ENCODE measurements around the gene DLL3.
"Not testable (repeated sequence)": the region's sequence is repeated elsewhere in the genome, so short reads cannot be mapped to it uniquely, and the experiment has no call there.

Gene DLL3, protein sequence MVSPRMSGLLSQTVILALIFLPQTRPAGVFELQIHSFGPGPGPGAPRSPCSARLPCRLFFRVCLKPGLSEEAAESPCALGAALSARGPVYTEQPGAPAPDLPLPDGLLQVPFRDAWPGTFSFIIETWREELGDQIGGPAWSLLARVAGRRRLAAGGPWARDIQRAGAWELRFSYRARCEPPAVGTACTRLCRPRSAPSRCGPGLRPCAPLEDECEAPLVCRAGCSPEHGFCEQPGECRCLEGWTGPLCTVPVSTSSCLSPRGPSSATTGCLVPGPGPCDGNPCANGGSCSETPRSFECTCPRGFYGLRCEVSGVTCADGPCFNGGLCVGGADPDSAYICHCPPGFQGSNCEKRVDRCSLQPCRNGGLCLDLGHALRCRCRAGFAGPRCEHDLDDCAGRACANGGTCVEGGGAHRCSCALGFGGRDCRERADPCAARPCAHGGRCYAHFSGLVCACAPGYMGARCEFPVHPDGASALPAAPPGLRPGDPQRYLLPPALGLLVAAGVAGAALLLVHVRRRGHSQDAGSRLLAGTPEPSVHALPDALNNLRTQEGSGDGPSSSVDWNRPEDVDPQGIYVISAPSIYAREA

DNA sequence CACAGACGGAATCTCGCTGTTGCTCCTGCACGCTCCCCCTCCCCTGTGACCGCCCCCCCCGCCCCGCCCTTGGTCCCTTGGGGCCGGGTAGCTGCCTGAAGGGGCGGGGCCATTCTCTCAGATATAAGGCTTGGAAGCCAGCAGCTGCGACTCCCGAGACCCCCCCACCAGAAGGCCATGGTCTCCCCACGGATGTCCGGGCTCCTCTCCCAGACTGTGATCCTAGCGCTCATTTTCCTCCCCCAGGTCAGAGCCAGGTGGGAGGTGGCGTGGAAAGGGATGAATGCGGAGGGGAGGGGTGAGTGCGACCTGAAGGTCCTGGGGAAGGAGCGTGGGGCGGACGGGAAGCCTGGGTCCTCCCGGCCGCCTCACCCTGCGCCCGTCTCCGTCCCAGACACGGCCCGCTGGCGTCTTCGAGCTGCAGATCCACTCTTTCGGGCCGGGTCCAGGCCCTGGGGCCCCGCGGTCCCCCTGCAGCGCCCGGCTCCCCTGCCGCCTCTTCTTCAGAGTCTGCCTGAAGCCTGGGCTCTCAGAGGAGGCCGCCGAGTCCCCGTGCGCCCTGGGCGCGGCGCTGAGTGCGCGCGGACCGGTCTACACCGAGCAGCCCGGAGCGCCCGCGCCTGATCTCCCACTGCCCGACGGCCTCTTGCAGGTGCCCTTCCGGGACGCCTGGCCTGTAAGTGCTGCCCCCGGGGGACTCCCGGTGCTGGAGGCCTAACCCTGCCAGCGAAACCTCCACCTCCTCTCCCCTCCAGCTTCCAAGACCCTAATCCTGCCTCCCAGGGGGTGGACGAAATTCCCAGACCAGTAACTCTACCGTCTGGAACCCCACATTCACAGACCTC is at the start of gene DLL3:
Gene DLL3, plus strand, starts transcription at position 150 of the 845 bp plus-strand sequence. Its CDS starts 28 bp downstream, at position 178.
- DNase-seq: no peak

- no peak for DNase-seq
These were observed 49.5 kb upstream of the DLL3 start for GRCh38 chr19:39449116-39449797.

DNA sequence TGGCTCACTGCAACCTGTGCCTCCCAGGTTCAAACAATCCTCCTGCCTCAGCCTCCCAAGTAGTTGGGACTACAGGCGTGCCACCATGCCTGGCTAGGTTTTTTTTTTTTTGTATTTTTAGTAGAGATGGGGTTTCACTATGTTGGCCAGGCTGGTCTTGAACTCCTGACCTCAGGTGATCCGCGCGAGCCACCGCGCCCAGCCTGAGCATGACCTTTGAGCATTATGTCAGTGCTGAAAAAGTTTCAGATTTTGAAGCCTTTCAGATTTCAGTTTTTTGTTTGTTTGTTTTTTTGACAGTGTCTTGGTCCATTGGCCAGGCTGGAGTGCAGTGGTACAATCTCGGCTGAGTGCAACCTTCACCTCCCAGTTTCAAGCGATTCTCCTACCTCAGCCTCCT is 47.5 kb upstream of the DLL3 start:
- DNase-seq: not testable (repeated sequence)

DNA sequence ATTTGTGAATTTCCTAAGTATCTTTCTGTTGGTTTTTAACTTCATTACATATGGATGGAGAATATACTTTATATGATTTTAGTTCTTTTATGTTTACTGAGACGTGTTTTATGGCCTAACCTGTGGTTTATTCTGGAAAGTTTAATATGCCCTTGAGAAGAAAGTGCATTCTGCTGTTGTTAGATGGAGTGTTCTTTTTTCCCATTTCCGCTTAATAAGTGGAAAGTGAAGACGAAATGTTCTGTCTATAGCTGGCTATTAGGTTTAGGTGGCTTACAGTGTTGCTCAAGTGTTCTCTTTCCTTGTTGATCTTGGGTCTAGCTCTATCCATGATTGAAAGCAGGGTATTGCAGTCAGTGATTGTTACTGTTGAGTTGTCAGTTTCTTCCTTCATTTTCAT is 35.3 kb upstream of the DLL3 start:
- no peak for DNase-seq

GRCh38 chr19:39465956-39466747 is 32.6 kb upstream of the DLL3 start:
- DNase-seq: no peak

- no peak for DNase-seq
These were observed 30.8 kb upstream of the DLL3 start for GRCh38 chr19:39467941-39468340.

GRCh38 chr19:39469036-39469435 is 29.7 kb upstream of the DLL3 start:
- DNase-seq: no peak

GRCh38 chr19:39469567-39469966 is 29.2 kb upstream of the DLL3 start:
- DNase-seq: no peak

DNA sequence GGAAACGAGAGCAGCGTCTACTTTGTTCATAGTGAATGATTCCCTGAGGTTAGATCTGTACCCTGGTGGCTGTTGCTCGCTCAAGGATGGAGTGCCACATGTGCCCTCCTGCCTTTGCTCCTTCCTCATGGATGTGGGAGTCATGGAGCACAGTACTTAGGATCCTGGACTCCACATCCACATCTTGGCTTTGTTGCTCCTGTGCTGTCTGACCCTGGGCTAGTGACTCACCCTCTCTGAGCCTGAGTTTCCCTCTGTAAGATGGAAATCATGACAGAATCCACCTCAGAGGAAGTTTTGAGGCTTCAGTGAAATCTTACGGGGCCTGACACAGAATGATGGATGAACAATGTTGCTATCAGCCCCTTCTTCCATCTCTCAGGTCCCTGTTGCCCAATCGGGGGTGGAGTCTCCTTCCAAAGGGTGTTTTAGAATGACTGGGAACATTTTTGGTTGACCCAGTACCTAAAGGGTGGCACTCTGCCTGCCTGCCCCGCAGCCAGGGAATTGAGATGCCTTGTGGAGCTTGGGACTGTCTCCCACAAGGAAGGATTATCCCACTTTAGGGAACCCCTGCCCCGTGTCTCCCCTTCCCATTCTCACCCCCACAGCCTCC is 27.9 kb upstream of the DLL3 start:
- DNase-seq: no peak

DNA sequence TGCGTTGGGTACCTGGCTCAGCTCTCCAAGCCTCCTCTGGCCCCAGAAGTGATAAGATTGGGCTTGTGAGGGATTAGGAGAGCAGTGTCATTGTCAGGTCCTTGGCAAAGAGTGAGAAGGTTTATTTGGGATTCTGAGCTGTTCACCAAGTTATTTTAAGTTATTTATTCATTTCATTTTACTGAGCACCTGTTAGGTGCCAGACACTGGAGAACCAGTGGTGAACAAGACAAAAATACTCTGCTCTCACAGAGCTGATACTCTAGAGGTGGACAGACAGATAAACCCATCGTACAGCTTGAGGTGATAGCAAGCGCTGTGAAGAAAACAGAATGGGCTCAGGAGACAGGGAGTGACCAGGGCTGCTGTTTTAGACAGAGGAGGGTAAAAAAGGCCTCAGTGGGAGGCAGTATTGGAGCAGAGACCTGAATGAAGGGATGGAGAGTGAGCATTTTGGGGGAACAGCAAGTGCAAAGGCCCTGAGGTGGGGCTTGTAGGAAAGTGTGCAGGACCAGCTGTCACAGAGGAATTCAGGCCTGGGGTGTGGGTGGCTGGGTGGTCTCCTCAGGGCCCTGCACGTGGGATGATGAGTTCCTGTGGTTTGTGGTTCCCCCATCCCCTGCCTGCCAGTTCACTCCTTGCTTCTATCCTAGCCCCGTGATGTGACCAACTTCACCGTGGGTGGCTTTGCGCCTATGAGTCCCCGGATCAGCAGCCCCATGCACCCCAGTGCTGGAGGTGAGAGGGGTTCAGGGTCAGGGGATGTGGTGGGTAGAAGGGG is 26.8 kb upstream of the DLL3 start:
- no peak for DNase-seq

DNA sequence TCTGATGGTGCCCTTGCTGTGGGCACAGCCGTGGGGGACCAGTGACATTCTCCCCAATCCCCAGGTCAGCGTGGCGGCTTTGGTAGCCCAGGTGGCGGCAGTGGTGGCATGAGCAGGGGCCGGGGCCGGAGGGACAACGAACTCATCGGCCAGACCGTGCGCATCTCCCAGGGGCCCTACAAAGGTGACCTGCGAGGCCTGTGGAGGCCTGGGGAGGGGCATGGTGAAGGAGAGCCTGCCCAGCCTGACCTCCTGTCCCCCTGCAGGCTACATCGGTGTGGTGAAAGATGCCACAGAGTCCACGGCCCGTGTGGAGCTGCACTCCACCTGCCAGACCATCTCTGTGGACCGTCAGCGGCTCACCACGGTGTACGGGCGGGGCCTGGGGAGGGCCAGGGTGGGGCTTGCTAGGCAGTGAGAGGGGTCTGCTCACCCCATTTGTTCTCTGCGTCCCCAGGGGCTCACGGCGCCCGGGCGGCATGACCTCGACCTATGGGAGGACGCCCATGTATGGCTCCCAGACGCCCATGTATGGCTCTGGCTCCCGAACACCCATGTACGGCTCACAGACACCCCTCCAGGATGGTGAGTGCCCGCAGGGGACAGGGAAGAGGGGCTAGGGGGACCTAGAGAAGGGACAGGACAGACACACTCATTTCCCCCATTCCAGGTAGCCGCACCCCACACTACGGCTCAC is 25.9 kb upstream of the DLL3 start:
- DNase-seq: no peak

- DNase-seq: no peak
These were observed 25.2 kb upstream of the DLL3 start for GRCh38 chr19:39473443-39473960.

DNA sequence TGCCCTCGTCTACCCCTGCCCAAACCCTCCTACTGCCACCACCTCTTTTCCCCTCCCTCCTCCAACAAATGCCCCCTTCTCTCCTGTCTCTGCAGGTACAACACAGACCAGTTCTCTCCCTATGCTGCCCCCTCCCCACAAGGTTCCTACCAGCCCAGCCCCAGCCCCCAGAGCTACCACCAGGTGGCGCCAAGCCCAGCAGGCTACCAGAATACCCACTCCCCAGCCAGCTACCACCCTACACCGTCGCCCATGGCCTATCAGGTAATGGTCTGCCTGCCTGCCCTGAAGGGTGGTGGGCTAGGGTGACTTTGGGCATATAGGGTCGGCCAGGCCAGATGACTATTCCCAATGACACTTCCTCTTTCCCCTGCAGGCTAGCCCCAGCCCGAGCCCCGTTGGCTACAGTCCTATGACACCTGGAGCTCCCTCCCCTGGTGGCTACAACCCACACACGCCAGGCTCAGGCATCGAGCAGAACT is 24.6 kb upstream of the DLL3 start:
- DNase-seq: peak; percentile 80

- DNase-seq: no peak
These were observed 23.0 kb upstream of the DLL3 start for GRCh38 chr19:39475748-39476147.

GRCh38 chr19:39479319-39479801 is 19.4 kb upstream of the DLL3 start:
- not testable (repeated sequence) for DNase-seq

DNA sequence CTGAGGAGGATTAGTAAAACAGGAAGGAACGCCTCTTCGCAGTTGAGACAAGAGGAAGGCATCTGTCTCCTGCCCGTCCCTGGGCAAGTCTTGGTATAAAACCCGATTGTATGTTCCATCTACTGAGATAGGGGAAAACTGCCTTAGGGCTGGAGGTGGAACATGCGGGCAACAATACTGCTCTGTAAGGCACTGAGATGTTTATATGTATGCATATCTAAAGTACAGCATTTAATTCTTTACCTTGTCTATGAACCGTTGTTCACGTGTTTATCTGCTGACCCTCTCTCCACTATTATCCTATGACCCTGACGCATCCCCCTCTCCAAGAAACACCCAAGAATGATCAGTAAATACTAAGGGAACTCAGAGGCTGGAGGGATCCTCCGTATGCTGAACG is 18.8 kb upstream of the DLL3 start:
- no peak for DNase-seq

GRCh38 chr19:39480337-39481228 is 18.2 kb upstream of the DLL3 start, which contains the start of gene TIMM50:
Gene TIMM50 (plus strand): TSS chr19:39480838. CDS start chr19:39480854, 16 bp downstream.
- DNase-seq: peak; percentile 98

GRCh38 chr19:39481229-39481545 is 17.6 kb upstream of the DLL3 start:
- no peak for DNase-seq

- DNase-seq: no peak
These were observed 17.1 kb upstream of the DLL3 start for GRCh38 chr19:39481676-39482075.

Measured in activated CD4-positive, alpha-beta T cell treated with anti-CD3 and anti-CD28 coated beads, Interleukin-2, amount 50 U/mL, for 1 hour (primary cell).